ENCODE measurements around the gene PAK2. TPM values are rescaled to one million over a fixed set of nuclear protein-coding genes. Genes with fewer than 3 reads are reported as not detected.

Gene PAK2
- total RNA-seq, 2 donors from 2014 or later: 27.5 to 28.3 TPM

DNA sequence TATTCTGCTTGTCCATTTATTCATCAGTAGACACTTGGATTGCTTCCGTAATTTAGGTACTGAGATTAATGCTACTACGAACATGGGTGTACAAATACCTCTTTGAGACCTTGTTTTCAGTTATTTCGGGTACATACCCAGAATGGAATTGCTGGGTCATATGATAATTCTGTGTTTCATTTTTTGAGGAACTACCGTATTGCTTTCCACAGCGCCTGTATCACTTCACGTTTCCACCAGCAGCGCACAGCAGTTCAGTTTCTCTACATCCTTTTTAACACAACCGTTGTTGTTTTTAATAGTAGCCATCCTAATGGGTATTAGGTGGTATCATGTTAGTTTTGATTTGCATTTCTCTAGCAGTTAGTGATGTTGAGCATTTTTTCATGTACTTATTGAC, 9.5 kb downstream of the PAK2 start:
- 69 to 93% methylated on average over 8 of the region's 8 CpGs for WGBS, 2 donors
- Histone ChIP-seq H3K27me3 (no peaks in the 10 kb centered on the region), H3K9me3 (no peaks in the 10 kb centered on the region), H3K4me3 (no peak overlapping the region), H3K27ac (no peak overlapping the region), H3K36me3 (replicated peaks in 1 of 2; ENCODE audit: insufficient read depth in 1 of 2, low read depth in 2 of 2) (no peaks in the 10 kb centered on the region), H3K4me1 (no peaks in the 10 kb centered on the region)
- intact Hi-C loops (cut with DNase I): no loop called here
- ATAC-seq (no peak), DNase-seq (peak in 1 of 4 donors; percentile 4)
- TF ChIP-seq POLR2A (IDR thresholded peaks at IDR 0.05) (no peak), CTCF (IDR thresholded peaks at IDR 0.05) (no peak)

GRCh38 chr3:196753201-196753600, 13.5 kb downstream of the PAK2 start:
- H3K9me3 ChIP-seq: peaks cover 0 to 7% (median 0%) of the 10 kb centered on the region in 3 donors
- no peak for TF ChIP-seq POLR2A (IDR thresholded peaks at IDR 0.05)
- no peak for TF ChIP-seq CTCF (IDR thresholded peaks at IDR 0.05)
- intact Hi-C loops (cut with DNase I): no loop called here
- H3K36me3 ChIP-seq (replicated peaks in 1 of 2; ENCODE audit: insufficient read depth in 1 of 2, low read depth in 2 of 2): no peaks in the 10 kb centered on the region
- no peak for ATAC-seq
- H3K4me1 ChIP-seq: peaks cover 7% of the 10 kb centered on the region
- 97 to 98% methylated on average over 8 of the region's 8 CpGs for WGBS, 2 donors
- no peak overlapping the region for H3K4me3 ChIP-seq
- H3K27me3 ChIP-seq: no peaks in the 10 kb centered on the region
- H3K27ac ChIP-seq: no peak overlapping the region
- no peak for DNase-seq

- peaks cover 7% of the 10 kb centered on the region for H3K4me1 ChIP-seq
- peaks cover 0 to 7% (median 0%) of the 10 kb centered on the region in 3 donors for H3K9me3 ChIP-seq
- intact Hi-C loops (cut with DNase I): no loop called here
- no peak overlapping the region for H3K4me3 ChIP-seq
- DNase-seq (peak in 1 of 4 donors; percentile 7), ATAC-seq (peak; percentile 48)
- no peak for TF ChIP-seq CTCF (IDR thresholded peaks at IDR 0.05)
- no peak for TF ChIP-seq POLR2A (IDR thresholded peaks at IDR 0.05)
- H3K27me3 ChIP-seq: no peaks in the 10 kb centered on the region
- peak overlapping the region in 3 of 4 donors; percentile 1 to 48 (median 34) for H3K27ac ChIP-seq
- 52 to 54% methylated on average over 9 of the region's 9 CpGs for WGBS, 2 donors
- no peaks in the 10 kb centered on the region for H3K36me3 ChIP-seq (replicated peaks in 1 of 2; ENCODE audit: insufficient read depth in 1 of 2, low read depth in 2 of 2)
These were observed 14.7 kb downstream of the PAK2 start for GRCh38 chr3:196754091-196754981.

- intact Hi-C loops (cut with DNase I): no loop called here
- peaks cover 7% of the 10 kb centered on the region for H3K4me1 ChIP-seq
- no peaks in the 10 kb centered on the region for H3K27me3 ChIP-seq
- H3K27ac ChIP-seq: no peak overlapping the region
- 83 to 98% methylated on average over 4 of the region's 4 CpGs for WGBS, 2 donors
- TF ChIP-seq CTCF (IDR thresholded peaks at IDR 0.05): no peak
- no peak for TF ChIP-seq POLR2A (IDR thresholded peaks at IDR 0.05)
- peaks cover 0 to 7% (median 0%) of the 10 kb centered on the region in 3 donors for H3K9me3 ChIP-seq
- H3K4me3 ChIP-seq: no peak overlapping the region
- ATAC-seq (no peak), DNase-seq (no peak)
- H3K36me3 ChIP-seq (replicated peaks in 1 of 2; ENCODE audit: insufficient read depth in 1 of 2, low read depth in 2 of 2): no peaks in the 10 kb centered on the region
These were observed 17.1 kb downstream of the PAK2 start for GRCh38 chr3:196756732-196757131.

Data from body of pancreas (tissue), 4 donors.